PFSK-1 (cell line): Measurements from ENCODE around the gene PIP4K2A.

Source experiments
- FOXP2 ChIP-seq: optimal IDR thresholded peaks from 2 replicates; pipeline ENCODE3; 2011; ENCODE audit warnings: borderline replicate concordance, control low read depth, inconsistent platforms; ENCODE audit not compliant: insufficient read depth; ENCODE audit errors: extremely low read length, extremely low read depth
- POLR2AphosphoS5 ChIP-seq: IDR thresholded peaks from 2 replicates; pipeline ENCODE4 v1.6.1; 2012; ENCODE audit warnings: low read depth, mild to moderate bottlenecking, control low read depth, low read length, moderate library complexity
- SIN3A ChIP-seq: IDR thresholded peaks from 2 replicates; pipeline ENCODE4 v1.6.1; 2012; ENCODE audit warnings: mild to moderate bottlenecking, low read length, moderate library complexity, borderline replicate concordance; ENCODE audit not compliant: insufficient read depth
- TAF1 ChIP-seq: IDR thresholded peaks from 2 replicates; pipeline ENCODE4 v1.6.1; 2012; ENCODE audit warnings: low read length, control low read depth, borderline replicate concordance; ENCODE audit not compliant: insufficient read depth
- TF ChIP-seq, protein P1 (sequence below), 2 experiments: IDR thresholded peaks; 2 replicates each; pipeline versions ENCODE4 v1.6.1 to v1.8.0; 2011 to 2012; ENCODE audit warnings: low read depth in 2 of 2, low read length in 2 of 2, control low read depth in 1 of 2, inconsistent platforms in 1 of 2, mild to moderate bottlenecking in 1 of 2, moderate library complexity in 1 of 2; ENCODE audit not compliant: insufficient read depth in 1 of 2

The PIP4K2A gene

DNA sequence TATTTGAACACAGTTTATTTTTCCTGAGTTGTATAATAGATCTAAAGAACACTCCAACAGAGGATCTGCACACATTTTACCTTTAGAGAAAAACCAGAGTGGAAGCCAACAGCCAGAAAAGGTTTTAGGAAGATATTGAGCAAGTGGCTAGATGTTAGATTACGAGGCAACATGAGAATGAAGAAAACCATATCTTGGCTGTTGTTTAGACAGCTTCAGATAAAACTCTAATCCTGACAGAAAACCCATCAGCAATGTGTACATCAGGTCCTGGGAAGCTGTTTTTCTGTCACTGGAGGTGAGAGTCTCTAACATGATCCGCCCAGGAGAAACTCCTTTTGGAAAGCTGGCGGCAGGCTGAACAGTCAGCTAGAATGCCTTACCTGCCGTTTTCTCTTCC is 209.6 kb downstream of the PIP4K2A start:
- TF ChIP-seq SIN3A, result no peak
- TF ChIP-seq, protein P1, sequence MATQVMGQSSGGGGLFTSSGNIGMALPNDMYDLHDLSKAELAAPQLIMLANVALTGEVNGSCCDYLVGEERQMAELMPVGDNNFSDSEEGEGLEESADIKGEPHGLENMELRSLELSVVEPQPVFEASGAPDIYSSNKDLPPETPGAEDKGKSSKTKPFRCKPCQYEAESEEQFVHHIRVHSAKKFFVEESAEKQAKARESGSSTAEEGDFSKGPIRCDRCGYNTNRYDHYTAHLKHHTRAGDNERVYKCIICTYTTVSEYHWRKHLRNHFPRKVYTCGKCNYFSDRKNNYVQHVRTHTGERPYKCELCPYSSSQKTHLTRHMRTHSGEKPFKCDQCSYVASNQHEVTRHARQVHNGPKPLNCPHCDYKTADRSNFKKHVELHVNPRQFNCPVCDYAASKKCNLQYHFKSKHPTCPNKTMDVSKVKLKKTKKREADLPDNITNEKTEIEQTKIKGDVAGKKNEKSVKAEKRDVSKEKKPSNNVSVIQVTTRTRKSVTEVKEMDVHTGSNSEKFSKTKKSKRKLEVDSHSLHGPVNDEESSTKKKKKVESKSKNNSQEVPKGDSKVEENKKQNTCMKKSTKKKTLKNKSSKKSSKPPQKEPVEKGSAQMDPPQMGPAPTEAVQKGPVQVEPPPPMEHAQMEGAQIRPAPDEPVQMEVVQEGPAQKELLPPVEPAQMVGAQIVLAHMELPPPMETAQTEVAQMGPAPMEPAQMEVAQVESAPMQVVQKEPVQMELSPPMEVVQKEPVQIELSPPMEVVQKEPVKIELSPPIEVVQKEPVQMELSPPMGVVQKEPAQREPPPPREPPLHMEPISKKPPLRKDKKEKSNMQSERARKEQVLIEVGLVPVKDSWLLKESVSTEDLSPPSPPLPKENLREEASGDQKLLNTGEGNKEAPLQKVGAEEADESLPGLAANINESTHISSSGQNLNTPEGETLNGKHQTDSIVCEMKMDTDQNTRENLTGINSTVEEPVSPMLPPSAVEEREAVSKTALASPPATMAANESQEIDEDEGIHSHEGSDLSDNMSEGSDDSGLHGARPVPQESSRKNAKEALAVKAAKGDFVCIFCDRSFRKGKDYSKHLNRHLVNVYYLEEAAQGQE (IDR thresholded peaks at IDR 0.05; ENCODE audit: insufficient read depth in 1 of 2, low read depth in 2 of 2, low read length in 2 of 2), result no peak
- no peak for TF ChIP-seq TAF1
- TF ChIP-seq FOXP2, result no peak
- TF ChIP-seq POLR2AphosphoS5, result no peak

DNA sequence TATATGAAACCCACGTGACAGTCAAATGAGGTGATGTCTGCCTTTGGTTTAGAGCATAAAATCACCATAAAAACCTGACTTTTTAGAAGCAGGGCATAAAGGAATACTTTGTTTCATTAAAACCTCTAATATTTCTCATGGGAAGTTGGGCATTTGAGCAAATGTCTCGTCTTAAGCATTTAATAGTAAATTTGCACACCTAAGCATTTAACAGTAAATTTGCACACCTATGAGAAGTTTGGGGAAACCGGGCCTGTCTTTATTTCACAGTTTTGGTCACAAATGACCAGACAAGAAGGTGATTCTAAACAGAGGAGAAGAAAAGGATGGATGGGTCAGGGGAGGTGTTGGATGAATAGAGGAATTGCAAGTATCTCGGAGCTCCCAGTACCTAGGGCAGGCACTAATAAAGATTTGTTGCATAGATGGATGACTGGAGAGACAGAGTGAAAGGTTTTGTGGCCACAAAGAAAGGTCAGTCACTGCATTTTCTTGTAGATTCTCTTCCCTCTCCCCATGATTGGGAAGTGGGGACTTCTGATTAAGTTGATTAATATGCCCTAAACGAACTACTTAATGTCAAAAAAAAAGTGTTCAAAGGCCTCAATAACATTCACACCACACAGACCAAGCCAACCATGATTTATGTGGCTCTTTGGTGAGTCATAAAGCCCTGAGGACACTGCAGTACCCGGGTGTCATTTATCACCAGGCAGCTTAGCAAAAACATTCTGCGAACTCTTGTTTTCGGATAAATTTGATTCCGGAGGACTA is 210.9 kb downstream of the PIP4K2A start:
- TF ChIP-seq SIN3A, result no peak
- TF ChIP-seq POLR2AphosphoS5, result no peak
- TF ChIP-seq FOXP2, result no peak
- TF ChIP-seq, protein P1 (IDR thresholded peaks at IDR 0.05; ENCODE audit: insufficient read depth in 1 of 2, low read depth in 2 of 2, low read length in 2 of 2), result no peak

DNA sequence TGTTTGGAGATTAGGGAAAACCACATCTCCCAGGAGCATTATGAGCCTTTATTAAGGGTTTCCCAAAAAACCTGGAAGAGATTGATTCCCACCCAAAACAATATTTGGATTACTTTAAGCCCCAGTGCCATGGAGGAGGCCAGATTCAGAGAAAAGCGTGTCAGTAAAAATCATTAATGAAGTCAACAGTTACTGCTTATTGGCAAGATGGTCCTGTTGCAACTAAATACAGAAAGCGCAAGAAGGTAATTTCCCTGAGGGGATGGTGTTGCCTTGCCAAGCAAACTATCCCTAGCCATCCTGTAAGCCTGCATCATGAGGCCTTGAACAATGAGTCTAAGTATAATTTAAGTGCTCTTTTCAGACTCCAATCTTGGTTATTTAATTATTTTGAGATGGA is 212.5 kb downstream of the PIP4K2A start:
- no peak for TF ChIP-seq FOXP2

DNA sequence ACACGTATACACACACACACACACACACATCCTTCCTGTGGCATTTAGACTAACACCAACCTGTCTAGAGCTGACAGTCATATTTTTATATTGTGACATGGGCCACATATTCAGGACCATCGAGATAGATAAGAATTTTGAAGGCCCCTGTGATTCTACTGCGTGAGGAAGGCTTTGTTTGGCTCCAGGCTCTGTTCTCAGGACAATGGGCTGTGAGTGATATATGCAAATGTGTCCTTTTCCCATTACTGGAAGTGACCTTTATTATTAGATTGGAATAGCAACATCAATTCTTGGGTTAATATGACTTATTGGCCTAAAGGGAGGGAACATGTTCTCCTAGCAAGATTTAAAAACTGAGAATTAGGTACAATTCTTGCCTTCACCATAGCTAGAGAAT is 213.0 kb downstream of the PIP4K2A start:
- no peak for TF ChIP-seq POLR2AphosphoS5
- TF ChIP-seq, protein P1 (IDR thresholded peaks at IDR 0.05; ENCODE audit: insufficient read depth in 1 of 2, low read depth in 2 of 2, low read length in 2 of 2), result no peak
- TF ChIP-seq SIN3A, result no peak
- no peak for TF ChIP-seq FOXP2
- TF ChIP-seq TAF1, result no peak

DNA sequence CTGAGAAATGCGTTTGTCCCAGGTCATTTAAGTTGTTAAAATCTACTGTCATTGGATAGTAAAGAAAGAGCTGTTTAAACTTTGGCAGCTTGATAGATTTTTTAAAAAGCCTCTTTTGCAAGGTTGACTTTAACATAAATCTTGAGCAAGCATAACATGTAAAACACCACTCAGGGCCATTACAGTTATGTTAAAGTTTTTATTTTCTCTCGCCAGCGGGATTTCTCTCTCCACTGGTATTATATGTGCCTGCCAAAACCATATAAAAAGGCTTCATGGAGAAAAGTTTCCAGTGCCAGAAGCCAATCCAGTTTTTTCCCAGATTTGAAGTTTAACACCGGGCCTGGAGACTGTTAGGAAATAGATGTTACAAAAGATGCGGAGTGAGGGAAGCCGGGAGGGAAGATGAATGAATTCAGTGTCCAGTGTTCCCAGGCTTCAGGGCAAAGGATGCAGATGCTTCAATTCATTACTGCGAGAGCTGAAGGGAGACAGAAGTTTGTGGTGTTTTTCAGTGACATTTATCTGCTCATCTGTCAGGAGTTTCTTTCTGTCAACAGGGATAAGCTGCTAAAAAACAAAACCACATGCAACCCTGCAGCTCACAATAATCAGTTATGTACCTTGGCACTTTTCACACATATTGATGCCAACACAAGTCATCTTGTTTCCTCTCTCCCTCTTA is 213.6 kb downstream of the PIP4K2A start:
- TF ChIP-seq FOXP2 (no peak), SIN3A (no peak), POLR2AphosphoS5 (no peak), TAF1 (no peak)
- TF ChIP-seq, protein P1 (IDR thresholded peaks at IDR 0.05; ENCODE audit: insufficient read depth in 1 of 2, low read depth in 2 of 2, low read length in 2 of 2), result no peak
